NCI-H1092 (cell line): Measurements from ENCODE around the gene AUNIP.
"Not testable (repeated sequence)": the region's sequence is repeated elsewhere in the genome, so short reads cannot be mapped to it uniquely, and the experiment has no call there.

Experiments used
- DNase-seq: peaks from one replicate; lab custom pipeline; 2025; lab: John Stamatoyannopoulos, UW

AUNIP gene

DNA sequence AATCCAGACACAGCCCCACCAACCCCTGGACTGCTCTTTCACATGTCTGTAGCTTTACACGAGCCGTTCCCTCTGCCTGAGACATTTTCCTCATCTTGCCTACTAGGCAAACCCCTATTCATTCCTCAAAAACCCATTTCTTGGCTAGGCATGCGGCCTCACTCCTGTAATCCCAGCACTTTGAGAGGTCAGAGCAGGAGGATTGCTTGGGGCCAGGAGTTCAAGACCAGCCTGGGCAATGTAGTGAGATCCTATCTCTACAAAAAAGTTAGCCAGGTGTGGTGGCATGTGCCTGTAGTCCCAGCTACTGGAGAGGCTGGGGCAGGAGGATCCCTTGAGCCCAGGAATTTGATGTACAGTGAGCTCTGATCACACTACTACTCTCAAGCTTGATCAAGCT lies 5.2 kb upstream of the AUNIP start:
- DNase-seq: no peak

DNA sequence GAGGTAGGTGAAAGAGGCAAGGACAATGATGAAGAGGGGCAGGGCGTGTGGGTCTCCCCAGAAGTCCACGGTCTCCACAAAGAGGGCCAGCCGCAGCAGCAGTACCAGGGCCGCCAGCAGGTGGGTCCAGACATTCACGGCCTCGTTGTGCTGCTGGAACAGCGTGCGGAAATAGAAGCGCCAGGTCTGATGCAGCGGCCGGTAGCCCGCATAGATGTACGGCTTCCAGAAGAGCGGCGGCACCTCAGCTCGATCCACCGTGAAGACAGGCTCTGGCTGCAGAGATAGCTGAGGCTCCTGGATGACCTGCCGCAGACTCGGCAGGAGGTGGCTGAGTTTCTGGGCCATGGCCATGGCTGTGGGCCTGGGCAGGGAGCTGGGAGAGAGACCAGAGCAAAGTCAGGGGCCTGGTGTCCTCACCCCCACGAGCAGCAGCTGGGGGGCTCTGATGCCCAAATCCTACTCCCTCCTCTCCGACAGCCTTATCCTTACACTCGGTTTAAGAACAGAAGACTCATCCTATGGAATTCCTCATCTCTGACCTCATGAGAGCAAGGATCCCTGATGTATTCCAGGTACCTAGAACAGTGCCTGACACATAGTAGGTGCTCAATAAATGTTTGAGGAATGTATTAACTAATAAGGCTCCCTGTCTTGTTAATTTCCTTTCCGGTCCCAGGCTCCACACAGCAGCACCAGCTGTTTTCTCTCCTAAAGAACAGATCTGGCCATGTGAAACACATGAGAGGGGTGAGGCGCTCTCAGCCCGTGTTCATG lies 4.4 kb upstream of the AUNIP start:
- DNase-seq: no peak

GRCh38 chr1:25862785-25863485 lies 3.7 kb upstream of the AUNIP start:
- DNase-seq: no peak

- DNase-seq: no peak
Observed at GRCh38 chr1:25861316-25862286, 2.3 kb upstream of the AUNIP start.

GRCh38 chr1:25858494-25858893 lies 763 bp downstream of the AUNIP start:
- DNase-seq: no peak

DNA sequence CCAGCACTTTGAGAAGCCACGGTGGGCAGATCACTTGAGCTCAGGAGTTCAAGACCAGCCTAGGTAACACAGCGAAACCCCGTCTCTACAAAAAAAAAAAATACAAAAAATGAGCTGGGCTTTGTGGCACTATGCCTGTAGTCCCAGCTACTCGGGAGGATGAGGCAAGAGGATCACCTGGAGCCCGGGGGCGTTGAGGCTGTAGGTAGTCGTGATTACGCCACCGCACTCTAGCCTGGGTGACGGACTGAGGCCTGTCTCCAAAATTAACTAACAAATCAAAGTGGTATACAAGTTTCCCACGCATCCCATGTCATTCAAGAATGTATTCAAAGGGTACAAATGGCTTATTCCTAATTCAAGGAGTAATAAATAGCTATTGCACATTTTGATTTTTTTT lies 2.4 kb downstream of the AUNIP start:
- DNase-seq: no peak

GRCh38 chr1:25854554-25854953 lies 4.7 kb downstream of the AUNIP start:
- peak; percentile 89 for DNase-seq

DNA sequence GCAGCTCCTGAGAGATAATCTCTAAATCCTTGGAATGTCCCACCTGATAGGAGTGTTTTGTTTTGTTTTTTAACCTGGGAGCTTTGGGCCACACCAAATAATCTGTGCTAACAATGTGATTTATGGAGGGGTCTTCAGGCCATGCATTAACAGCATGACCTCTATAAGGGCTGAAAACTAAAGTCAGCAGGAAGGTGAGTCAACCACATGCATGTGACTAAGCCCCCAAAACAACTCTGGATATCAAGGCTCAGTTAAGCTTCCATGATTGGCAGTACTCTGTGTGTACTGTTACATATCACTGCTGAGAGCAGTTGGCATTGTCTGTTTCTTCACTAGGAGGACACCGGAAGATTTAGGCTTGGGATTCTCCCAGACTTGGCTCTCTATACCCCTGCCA lies 10.7 kb downstream of the AUNIP start:
- no peak for DNase-seq

DNA sequence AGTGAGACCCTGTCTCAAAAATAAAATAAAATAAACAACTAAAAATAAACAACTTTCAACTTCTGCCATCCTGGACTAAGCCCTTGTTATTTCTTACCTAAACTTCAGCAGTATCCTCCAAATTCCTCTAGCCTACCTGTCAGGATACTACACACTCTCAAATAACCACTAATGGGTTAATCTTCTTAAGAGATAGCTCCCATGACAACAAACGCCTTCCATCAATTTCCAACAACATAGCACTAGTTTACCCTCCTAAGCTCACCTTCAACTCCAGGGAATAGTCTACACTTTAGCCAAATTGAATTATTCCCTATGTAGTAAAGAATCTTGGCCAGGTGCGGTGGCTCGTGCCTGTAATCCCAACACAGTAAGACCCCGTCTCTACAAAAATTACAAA lies 11.3 kb downstream of the AUNIP start:
- no peak for DNase-seq

DNA sequence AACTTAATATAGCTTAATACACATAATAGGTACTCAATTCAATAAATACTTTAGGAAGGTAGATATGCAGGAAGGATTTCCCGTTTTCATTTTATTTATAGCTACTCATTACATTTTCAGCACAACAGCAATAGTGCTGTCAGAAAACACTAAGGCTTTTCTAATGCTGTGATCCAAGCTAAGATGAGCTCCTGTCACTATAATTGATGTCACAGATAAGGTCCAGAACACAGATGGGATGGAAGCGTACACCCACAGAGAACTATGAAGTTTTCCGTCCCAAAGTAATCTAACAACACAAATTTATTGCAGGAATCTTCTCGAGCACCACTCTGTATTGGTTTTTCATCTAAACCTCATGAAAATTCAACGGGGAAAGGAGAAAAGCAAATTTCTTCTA lies 13.6 kb downstream of the AUNIP start:
- DNase-seq: no peak

GRCh38 chr1:25844536-25845337 lies 14.5 kb downstream of the AUNIP start:
- no peak for DNase-seq

DNA sequence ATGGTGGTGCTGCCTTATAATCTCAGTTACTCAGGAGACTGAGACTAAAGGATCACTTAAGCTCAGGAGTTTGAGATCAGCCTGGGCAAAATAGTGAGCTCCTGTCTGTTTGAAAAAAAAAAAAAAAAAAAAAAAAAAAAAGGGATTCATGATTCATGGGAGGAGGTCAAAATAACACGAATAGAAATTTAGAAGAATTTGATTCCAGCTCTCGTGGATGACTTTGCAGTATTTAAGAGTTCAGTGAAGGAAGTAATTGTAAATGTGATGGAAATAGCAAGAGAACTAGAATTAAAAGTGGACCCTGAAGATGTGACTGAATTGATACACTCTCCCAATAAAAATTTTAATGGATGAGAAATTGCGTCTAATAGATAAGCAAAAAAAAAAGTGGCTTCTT lies 15.8 kb downstream of the AUNIP start:
- no peak for DNase-seq

DNA sequence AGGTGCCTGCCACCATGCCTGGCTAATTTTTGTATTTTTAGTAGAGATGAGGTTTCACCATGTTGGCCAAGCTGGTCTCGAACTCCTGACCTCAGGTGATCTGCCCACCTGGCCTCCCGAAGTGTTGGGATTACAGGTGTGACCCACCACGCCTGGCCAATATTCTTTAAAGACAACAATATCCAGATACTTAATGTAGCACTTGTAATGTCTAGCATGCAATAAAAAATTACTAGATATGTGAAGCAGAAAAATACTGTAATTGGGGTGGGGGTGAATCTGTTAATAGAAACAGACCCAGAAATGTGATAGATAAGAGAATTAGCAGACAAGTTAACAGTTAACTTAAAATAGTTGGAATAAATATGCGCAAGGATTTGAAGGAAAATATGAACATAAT lies 19.4 kb downstream of the AUNIP start:
- DNase-seq: not testable (repeated sequence)

- no peak for DNase-seq
Observed at GRCh38 chr1:25837262-25837875, 21.9 kb downstream of the AUNIP start.

DNA sequence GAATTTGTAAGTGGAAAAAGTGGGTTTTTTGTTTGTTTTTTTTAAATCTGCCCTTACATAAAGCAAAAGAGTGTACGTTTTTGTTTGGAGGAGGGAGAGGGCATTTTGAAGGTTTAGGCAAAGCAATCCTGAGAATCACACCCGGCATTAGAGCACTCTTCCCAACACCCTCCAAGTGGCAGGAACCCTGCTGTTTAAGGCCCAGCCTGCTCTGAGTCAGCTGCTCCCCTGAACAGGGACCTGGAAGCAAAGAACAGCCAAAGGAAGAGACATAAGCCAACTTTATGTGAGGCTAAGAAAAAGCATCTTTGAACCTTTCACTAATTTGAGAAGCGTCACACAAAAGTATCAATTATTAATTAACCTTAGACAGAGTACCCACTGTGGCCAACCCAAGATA lies 22.6 kb downstream of the AUNIP start:
- DNase-seq: no peak

DNA sequence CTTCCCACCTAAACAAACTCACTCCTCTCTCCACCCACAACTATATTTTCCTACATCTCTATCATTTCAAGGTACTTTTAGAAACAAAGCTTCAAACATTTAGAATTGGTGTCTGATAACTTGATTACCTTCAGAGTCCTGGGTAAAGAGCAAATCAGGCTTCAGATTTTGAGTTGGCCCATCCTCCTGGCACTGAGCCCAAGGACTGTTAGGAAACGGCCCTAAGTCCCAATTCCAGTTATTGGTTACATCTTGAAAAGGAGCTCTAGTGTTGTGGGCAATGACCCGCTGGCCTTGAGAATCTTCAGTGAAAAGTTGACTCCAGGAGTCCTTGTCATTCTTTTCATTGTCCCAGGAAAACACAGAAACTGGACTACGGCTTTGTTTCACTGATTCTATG lies 24.4 kb downstream of the AUNIP start:
- no peak for DNase-seq

GRCh38 chr1:25833158-25833557 lies 26.1 kb downstream of the AUNIP start:
- no peak for DNase-seq

GRCh38 chr1:25832336-25833037 lies 26.8 kb downstream of the AUNIP start:
- DNase-seq: no peak

- DNase-seq: no peak
Observed at GRCh38 chr1:25831569-25832196, 27.6 kb downstream of the AUNIP start.

DNA sequence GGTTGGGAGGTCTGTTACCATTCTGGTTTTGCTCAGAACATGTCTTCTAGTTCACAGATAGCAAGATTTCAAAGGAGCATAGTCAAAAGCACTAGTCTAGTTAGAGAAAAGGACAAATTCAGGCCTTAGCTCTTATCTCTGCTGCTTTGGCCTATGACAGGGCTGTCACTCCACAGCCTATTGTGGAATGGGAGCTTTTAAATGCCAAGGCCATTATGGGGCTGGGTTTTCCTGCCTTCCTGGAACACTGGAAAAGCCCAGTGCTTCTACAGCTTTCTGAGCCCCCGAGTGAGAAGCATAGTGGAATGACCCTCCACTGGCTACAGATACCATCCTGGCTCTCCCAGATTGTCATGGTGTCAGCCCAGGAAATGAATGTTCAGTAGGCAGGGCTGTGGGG lies 30.2 kb downstream of the AUNIP start:
- no peak for DNase-seq
